Hepatocyte (in vitro differentiated cells): ENCODE data around the gene SRPK2.

ENCODE experiments used
- CTCF ChIP-seq: fragments of 200-600 bp; sonication (generic); IDR thresholded peaks from 2 replicates; pipeline ENCODE4 v1.5.1; 2016; ENCODE audit warnings: antibody characterized with exemption, mild to moderate bottlenecking; ENCODE audit not compliant: poor library complexity
- EZH2 ChIP-seq: fragments of 200-600 bp; sonication (generic); IDR thresholded peaks from 2 replicates; pipeline ENCODE4 v1.6.1; 2016; ENCODE audit warnings: antibody characterized with exemption, mild to moderate bottlenecking, borderline replicate concordance
- EZH2phosphoT487 ChIP-seq: fragments of 200-600 bp; sonication (generic); IDR thresholded peaks from one replicate; pipeline ENCODE4 v1.6.1; 2018; ENCODE audit warnings: antibody characterized with exemption, mild to moderate bottlenecking, low read depth, moderate library complexity; ENCODE audit not compliant: unreplicated experiment, severe bottlenecking

GRCh38 chr7:105079348-105079747 lies 309.4 kb downstream of the SRPK2 start:
- TF ChIP-seq EZH2phosphoT487 (no peak), CTCF (no peak), EZH2 (no peak)
